Occipital lobe (tissue), 1 donor: ENCODE measurements around the gene TRABD2B. TPM values are rescaled to one million over a fixed set of nuclear protein-coding genes. Genes with fewer than 3 reads are reported as not detected.

ENCODE experiments used
- total RNA-seq: library from RNA; depleted of rRNA; stranded (reverse); fragments of >200 nt; gene quantifications from one replicate; pipeline ENCODE4 v1.2.3, GENCODE V29; 2014

Gene TRABD2B
- total RNA-seq, 1 donor from 2014 or later = under 0.01 TPM

Other genes starting within 250 kb of the TRABD2B start
- gene SLC5A9, start 225.3 kb upstream of the TRABD2B start, total RNA-seq = not detected